ENCODE results near the gene AGPS. TPM values are rescaled to one million over a fixed set of nuclear protein-coding genes. Genes with fewer than 3 reads are reported as not detected.

AGPS gene
- polyA plus RNA-seq, 1 of the 3 experiments (the other 2 are of a cell fraction) = 10.9 TPM

GRCh38 chr2:177528351-177528933 is 135.9 kb downstream of the AGPS start:
- H2AFZ ChIP-seq (ENCODE audit: low read depth) = no peak overlapping the region
- H3K4me2 ChIP-seq = no peak overlapping the region
- H3K36me3 ChIP-seq (replicated peaks in 1 of 2; ENCODE audit: control insufficient read depth in 1 of 2, insufficient read depth in 2 of 2, low read length in 1 of 2) = peaks cover 18 to 51% of the 10 kb centered on the region in 2 experiments
- no peaks in the 10 kb centered on the region for H3K9me2 ChIP-seq
- H3K27ac ChIP-seq (ENCODE audit: low read depth in 2 of 2, low read length in 1 of 2) = peak overlapping the region in 1 of 2 experiments; percentile 60; a peak in 2 of 4 replicates
- no peak for TF ChIP-seq RFX5 (IDR thresholded peaks at IDR 0.05; ENCODE audit: low read length)
- TF ChIP-seq SMC3 (IDR thresholded peaks at IDR 0.05; ENCODE audit: low read depth, low read length) = no peak
- no peak for TF ChIP-seq YY1 (IDR thresholded peaks at IDR 0.05; ENCODE audit: low read depth)
- TF ChIP-seq GATA2 (CRISPR knock-in tag; IDR thresholded peaks at IDR 0.05) = no peak
- TF ChIP-seq RXRA (IDR thresholded peaks at IDR 0.05; ENCODE audit: borderline replicate concordance, low read depth) = no peak
- TF ChIP-seq, protein P1, sequence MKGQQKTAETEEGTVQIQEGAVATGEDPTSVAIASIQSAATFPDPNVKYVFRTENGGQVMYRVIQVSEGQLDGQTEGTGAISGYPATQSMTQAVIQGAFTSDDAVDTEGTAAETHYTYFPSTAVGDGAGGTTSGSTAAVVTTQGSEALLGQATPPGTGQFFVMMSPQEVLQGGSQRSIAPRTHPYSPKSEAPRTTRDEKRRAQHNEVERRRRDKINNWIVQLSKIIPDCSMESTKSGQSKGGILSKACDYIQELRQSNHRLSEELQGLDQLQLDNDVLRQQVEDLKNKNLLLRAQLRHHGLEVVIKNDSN (IDR thresholded peaks at IDR 0.05; ENCODE audit: borderline replicate concordance, low read depth) = no peak
- TF ChIP-seq POLR2AphosphoS5 (IDR thresholded peaks at IDR 0.05; ENCODE audit: low read depth, low read length) = no peak
- no peak for TF ChIP-seq USF2 (IDR thresholded peaks at IDR 0.05; ENCODE audit: borderline replicate concordance, low read depth, low read length)
- TF ChIP-seq TCF12 (IDR thresholded peaks at IDR 0.05) = no peak
- no peak for TF ChIP-seq RCOR1 (IDR thresholded peaks at IDR 0.05; ENCODE audit: low read length)
- no peak for TF ChIP-seq FOSL2 (IDR thresholded peaks at IDR 0.05; ENCODE audit: borderline replicate concordance, low read depth)
- TF ChIP-seq JUND (IDR thresholded peaks at IDR 0.05) = no peak
- TF ChIP-seq MXI1 (IDR thresholded peaks at IDR 0.05; ENCODE audit: low read depth, low read length) = no peak
- TF ChIP-seq, protein P2, sequence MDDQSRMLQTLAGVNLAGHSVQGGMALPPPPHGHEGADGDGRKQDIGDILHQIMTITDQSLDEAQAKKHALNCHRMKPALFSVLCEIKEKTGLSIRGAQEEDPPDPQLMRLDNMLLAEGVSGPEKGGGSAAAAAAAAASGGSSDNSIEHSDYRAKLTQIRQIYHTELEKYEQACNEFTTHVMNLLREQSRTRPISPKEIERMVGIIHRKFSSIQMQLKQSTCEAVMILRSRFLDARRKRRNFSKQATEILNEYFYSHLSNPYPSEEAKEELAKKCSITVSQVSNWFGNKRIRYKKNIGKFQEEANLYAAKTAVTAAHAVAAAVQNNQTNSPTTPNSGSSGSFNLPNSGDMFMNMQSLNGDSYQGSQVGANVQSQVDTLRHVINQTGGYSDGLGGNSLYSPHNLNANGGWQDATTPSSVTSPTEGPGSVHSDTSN (IDR thresholded peaks at IDR 0.05) = no peak
- no peak for TF ChIP-seq FOXJ3 (CRISPR knock-in tag; IDR thresholded peaks at IDR 0.05)
- TF ChIP-seq NFIC (IDR thresholded peaks at IDR 0.05; ENCODE audit: borderline replicate concordance) = no peak
- POLR2A ChIA-PET = no interaction called here
- CTCF ChIA-PET = no interaction called here
- H3F3A ChIP-seq (replicated peaks; ENCODE audit: insufficient read depth) = no peaks in the 10 kb centered on the region
- H4K20me1 ChIP-seq (ENCODE audit: insufficient read depth) = no peaks in the 10 kb centered on the region
- DNase-seq = no peak
- no peaks in the 10 kb centered on the region for H3K79me2 ChIP-seq (ENCODE audit: insufficient read depth)
- H3K9me3 ChIP-seq = no peaks in the 10 kb centered on the region
- H3K4me3 ChIP-seq (ENCODE audit: low read depth in 2 of 2, low read length in 1 of 2) = no peak overlapping the region
- peaks cover 0 to 14% of the 10 kb centered on the region in 2 experiments; a peak in 2 of 4 replicates for H3K4me1 ChIP-seq (ENCODE audit: control insufficient read depth in 1 of 2, insufficient read depth in 2 of 2, low read depth in 1 of 2, low read length in 1 of 2)
- no peaks in the 10 kb centered on the region for H3K27me3 ChIP-seq (ENCODE audit: insufficient read depth)
- no peak overlapping the region for H3K9ac ChIP-seq

DNA sequence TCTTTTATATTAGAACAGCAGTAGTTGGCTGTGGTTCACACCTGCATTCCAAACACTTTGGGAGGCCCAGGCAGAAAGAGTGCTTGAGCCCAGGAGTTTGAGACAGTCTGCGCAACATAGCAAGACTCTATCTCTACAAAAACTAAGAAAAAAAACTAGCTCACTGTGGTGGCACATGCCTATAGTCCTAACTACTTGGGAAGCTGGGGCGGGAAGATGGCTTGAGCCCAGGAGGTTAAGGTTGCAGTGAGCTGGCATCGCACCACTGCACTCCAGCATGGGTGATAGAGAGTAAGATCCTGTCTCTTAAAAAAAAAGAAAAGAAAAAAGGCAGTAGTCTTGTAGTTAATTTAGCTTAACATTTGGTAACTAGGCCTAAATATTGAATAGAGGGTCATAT is 136.6 kb downstream of the AGPS start:
- Histone ChIP-seq H3K9ac (no peak overlapping the region), H3K36me3 (replicated peaks in 1 of 2; ENCODE audit: control insufficient read depth in 1 of 2, insufficient read depth in 2 of 2, low read length in 1 of 2) (peaks cover 10 to 46% of the 10 kb centered on the region in 2 experiments), H3K4me3 (ENCODE audit: low read depth in 2 of 2, low read length in 1 of 2) (no peak overlapping the region), H3K79me2 (ENCODE audit: insufficient read depth) (no peaks in the 10 kb centered on the region), H3K4me2 (no peak overlapping the region), H3K9me3 (no peaks in the 10 kb centered on the region), H2AFZ (ENCODE audit: low read depth) (no peak overlapping the region), H3F3A (replicated peaks; ENCODE audit: insufficient read depth) (no peaks in the 10 kb centered on the region), H3K27me3 (ENCODE audit: insufficient read depth) (no peaks in the 10 kb centered on the region), H3K27ac (ENCODE audit: low read depth in 2 of 2, low read length in 1 of 2) (peak overlapping the region in 1 of 2 experiments; percentile 90; a peak in 2 of 4 replicates), H3K9me2 (no peaks in the 10 kb centered on the region), H4K20me1 (ENCODE audit: insufficient read depth) (no peaks in the 10 kb centered on the region), H3K4me1 (ENCODE audit: control insufficient read depth in 1 of 2, insufficient read depth in 2 of 2, low read depth in 1 of 2, low read length in 1 of 2) (peaks cover 0 to 14% of the 10 kb centered on the region in 2 experiments; a peak in 2 of 4 replicates)
- 95% methylated on average over 3 of the region's 3 CpGs for WGBS (ENCODE audit: low lambda C conversion rate)
- CTCF ChIA-PET = no interaction called here
- POLR2A ChIA-PET = no interaction called here
- DNase-seq = no peak
- no peak for TF ChIP-seq TAF1 (IDR thresholded peaks at IDR 0.05; ENCODE audit: borderline replicate concordance, low read depth, low read length)
- no peak for TF ChIP-seq FOXJ3 (CRISPR knock-in tag; IDR thresholded peaks at IDR 0.05)
- TF ChIP-seq, protein P1 (IDR thresholded peaks at IDR 0.05; ENCODE audit: borderline replicate concordance, low read depth) = no peak

Measured in SK-N-SH (cell line).